PFSK-1 (cell line): ENCODE data around the gene TSGA10.

ENCODE experiments used
- FOXP2 ChIP-seq: optimal IDR thresholded peaks from 2 replicates; pipeline ENCODE3; 2011; ENCODE audit warnings: borderline replicate concordance, control low read depth, inconsistent platforms; ENCODE audit not compliant: insufficient read depth; ENCODE audit errors: extremely low read length, extremely low read depth
- POLR2AphosphoS5 ChIP-seq: IDR thresholded peaks from 2 replicates; pipeline ENCODE4 v1.6.1; 2012; ENCODE audit warnings: low read depth, mild to moderate bottlenecking, control low read depth, low read length, moderate library complexity
- REST ChIP-seq, 2 experiments: IDR thresholded peaks; 2 replicates each; pipeline versions ENCODE4 v1.6.1 to v1.8.0; 2011 to 2012; ENCODE audit warnings: low read depth in 2 of 2, low read length in 2 of 2, control low read depth in 1 of 2, inconsistent platforms in 1 of 2, mild to moderate bottlenecking in 1 of 2, moderate library complexity in 1 of 2; ENCODE audit not compliant: insufficient read depth in 1 of 2
- SIN3A ChIP-seq: IDR thresholded peaks from 2 replicates; pipeline ENCODE4 v1.6.1; 2012; ENCODE audit warnings: mild to moderate bottlenecking, low read length, moderate library complexity, borderline replicate concordance; ENCODE audit not compliant: insufficient read depth
- TAF1 ChIP-seq: IDR thresholded peaks from 2 replicates; pipeline ENCODE4 v1.6.1; 2012; ENCODE audit warnings: low read length, control low read depth, borderline replicate concordance; ENCODE audit not compliant: insufficient read depth

The TSGA10 gene

DNA sequence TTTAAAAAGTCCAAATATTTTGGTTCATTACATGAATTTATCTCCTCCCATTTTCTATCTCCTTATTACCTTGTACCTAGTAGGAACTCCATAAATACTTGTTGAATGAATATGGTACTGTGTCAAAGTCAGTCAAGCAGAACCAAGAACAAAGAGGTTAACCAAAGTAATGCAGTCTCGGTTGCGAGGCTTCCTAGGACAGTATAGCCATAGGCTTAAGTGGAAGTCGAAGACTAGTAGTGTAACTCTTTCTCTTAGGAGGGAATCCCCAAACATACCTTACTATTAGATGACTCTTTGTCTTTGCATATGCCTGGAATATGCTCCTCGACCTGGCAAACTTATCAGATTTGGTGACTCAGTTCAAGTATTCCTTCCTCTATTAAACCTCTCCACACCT lies 4.9 kb upstream of the TSGA10 start:
- TF ChIP-seq FOXP2 (no peak), POLR2AphosphoS5 (no peak), TAF1 (no peak), SIN3A (no peak), REST (IDR thresholded peaks at IDR 0.05; ENCODE audit: insufficient read depth in 1 of 2, low read depth in 2 of 2, low read length in 2 of 2) (no peak)

GRCh38 chr2:99158599-99158998 lies 3.9 kb upstream of the TSGA10 start:
- TF ChIP-seq SIN3A: no peak
- no peak for TF ChIP-seq TAF1
- no peak for TF ChIP-seq REST (IDR thresholded peaks at IDR 0.05; ENCODE audit: insufficient read depth in 1 of 2, low read depth in 2 of 2, low read length in 2 of 2)
- no peak for TF ChIP-seq FOXP2
- TF ChIP-seq POLR2AphosphoS5: no peak

DNA sequence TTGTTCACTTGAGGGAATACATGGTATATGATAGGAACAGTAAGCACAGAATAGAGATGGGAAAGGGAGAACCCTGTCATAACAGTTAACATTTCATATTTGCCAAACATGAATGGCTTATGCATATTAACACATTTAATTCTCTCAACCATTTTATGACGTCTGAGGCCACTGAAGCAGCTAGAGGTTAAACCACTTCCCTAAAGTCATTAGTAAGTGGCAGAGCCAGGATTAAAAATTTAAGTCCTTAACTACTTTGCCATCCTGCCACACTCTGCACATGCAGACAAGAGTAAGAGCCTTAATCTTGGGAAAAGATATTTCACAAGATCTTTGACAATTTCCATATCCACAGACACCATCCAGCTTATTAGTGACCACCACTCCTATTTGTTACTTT lies 2.1 kb upstream of the TSGA10 start:
- TF ChIP-seq FOXP2 (no peak), REST (IDR thresholded peaks at IDR 0.05; ENCODE audit: insufficient read depth in 1 of 2, low read depth in 2 of 2, low read length in 2 of 2) (no peak), SIN3A (no peak), POLR2AphosphoS5 (no peak), TAF1 (no peak)

GRCh38 chr2:99153921-99154604 lies 679 bp downstream of the TSGA10 start:
- no peak for TF ChIP-seq REST (IDR thresholded peaks at IDR 0.05; ENCODE audit: insufficient read depth in 1 of 2, low read depth in 2 of 2, low read length in 2 of 2)
- TF ChIP-seq SIN3A: no peak
- no peak for TF ChIP-seq TAF1

DNA sequence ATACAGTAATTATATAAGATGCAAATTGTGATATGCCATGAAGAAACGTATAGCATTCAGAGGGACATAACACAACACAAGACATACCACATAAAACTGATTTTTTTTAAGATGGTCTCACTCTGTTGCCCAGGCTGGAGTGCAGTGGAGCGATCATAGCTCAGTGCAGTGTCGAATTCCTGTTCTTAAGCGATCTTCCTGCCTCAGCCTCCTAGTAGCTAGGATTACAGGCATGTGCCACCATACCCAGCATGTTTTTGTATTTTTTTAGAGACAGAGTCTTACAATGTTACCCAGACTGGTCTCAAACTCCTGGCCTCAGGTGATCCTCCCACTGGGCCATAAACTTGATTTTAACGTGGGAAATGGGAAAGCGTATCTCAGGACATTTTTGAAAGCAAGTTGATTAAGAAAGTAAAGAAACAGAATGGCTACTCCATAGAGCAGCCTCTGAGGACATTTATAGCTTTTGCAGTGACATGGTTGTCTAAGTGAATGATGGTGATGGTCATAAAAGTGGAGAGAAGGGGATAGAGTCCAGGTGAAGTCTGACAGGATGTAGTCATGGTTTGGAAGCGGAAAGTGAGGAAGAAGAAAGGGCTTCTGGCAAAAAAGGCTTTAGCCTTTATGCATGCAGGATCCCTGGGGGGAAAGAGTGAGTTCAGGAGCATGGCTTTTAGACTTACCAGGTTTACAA lies 2.4 kb downstream of the TSGA10 start:
- TF ChIP-seq FOXP2: no peak
- TF ChIP-seq REST (IDR thresholded peaks at IDR 0.05; ENCODE audit: insufficient read depth in 1 of 2, low read depth in 2 of 2, low read length in 2 of 2): no peak
- no peak for TF ChIP-seq TAF1
- TF ChIP-seq POLR2AphosphoS5: no peak
- no peak for TF ChIP-seq SIN3A
